GM21447 (cell line): ENCODE measurements around the gene HEMK1.
A peak's percentile ranks its signal among the peaks of the same experiment; 100 is the strongest.

ENCODE experiments used
- ATAC-seq: cut with Tn5 transposase; IDR thresholded peaks from one replicate; pipeline ENCODE4 v1.9.1; 2021; ENCODE audit not compliant: unreplicated experiment

HEMK1 gene

GRCh38 chr3:50599716-50600118, 30.4 kb downstream of the HEMK1 start:
- no peak for ATAC-seq

GRCh38 chr3:50600141-50600753, 30.9 kb downstream of the HEMK1 start:
- ATAC-seq, result no peak

- peak; percentile 82 for ATAC-seq
Observed at GRCh38 chr3:50600841-50601591, 31.7 kb downstream of the HEMK1 start.

- no peak for ATAC-seq
Observed at GRCh38 chr3:50602595-50603191, 33.4 kb downstream of the HEMK1 start.

- ATAC-seq, result no peak
Observed at GRCh38 chr3:50603261-50604109, 34.2 kb downstream of the HEMK1 start.

GRCh38 chr3:50604110-50604621, 34.8 kb downstream of the HEMK1 start:
- no peak for ATAC-seq

GRCh38 chr3:50604628-50605588, 35.6 kb downstream of the HEMK1 start:
- no peak for ATAC-seq

GRCh38 chr3:50605901-50606326, 36.6 kb downstream of the HEMK1 start:
- ATAC-seq, result no peak

- no peak for ATAC-seq
Observed at GRCh38 chr3:50606596-50606995, 37.3 kb downstream of the HEMK1 start.

- no peak for ATAC-seq
Observed at GRCh38 chr3:50607271-50608091, 38.2 kb downstream of the HEMK1 start.

GRCh38 chr3:50608278-50608677, 39.0 kb downstream of the HEMK1 start:
- no peak for ATAC-seq

- ATAC-seq, result no peak
Observed at GRCh38 chr3:50609071-50609762, 39.9 kb downstream of the HEMK1 start.

GRCh38 chr3:50609763-50610085, 40.4 kb downstream of the HEMK1 start:
- ATAC-seq, result no peak

- no peak for ATAC-seq
Observed at GRCh38 chr3:50610181-50610971, 41.1 kb downstream of the HEMK1 start.

GRCh38 chr3:50610992-50611463, 41.7 kb downstream of the HEMK1 start:
- ATAC-seq, result no peak

GRCh38 chr3:50611464-50612233, 42.3 kb downstream of the HEMK1 start, which contains the start of gene CISH:
Gene CISH, minus strand, starts transcription at chr3:50611774. Its CDS starts 124 bp downstream, at chr3:50611650.
- peak; percentile 67 for ATAC-seq
